ENCODE measurements around the gene PFKFB4.
A peak's percentile ranks its signal among the peaks of the same experiment; 100 is the strongest.

Gene PFKFB4

GRCh38 chr3:48556796-48557626, at the start of gene PFKFB4:
PFKFB4 (minus strand) TSS chr3:48556803; CDS start chr3:48556777, 26 bp downstream.
- in situ Hi-C loops (cut with HindIII; ENCODE audit: low pct_ligation_motif_present, low sequenced_read_pairs) = no loop called here
- no peaks in the 10 kb centered on the region for H3K36me3 ChIP-seq (replicated peaks)
- peak within 1 kb of the TSS; percentile 65 for H3K4me3 ChIP-seq (ENCODE audit: low read depth, low read length)
- TF ChIP-seq, protein P1, sequence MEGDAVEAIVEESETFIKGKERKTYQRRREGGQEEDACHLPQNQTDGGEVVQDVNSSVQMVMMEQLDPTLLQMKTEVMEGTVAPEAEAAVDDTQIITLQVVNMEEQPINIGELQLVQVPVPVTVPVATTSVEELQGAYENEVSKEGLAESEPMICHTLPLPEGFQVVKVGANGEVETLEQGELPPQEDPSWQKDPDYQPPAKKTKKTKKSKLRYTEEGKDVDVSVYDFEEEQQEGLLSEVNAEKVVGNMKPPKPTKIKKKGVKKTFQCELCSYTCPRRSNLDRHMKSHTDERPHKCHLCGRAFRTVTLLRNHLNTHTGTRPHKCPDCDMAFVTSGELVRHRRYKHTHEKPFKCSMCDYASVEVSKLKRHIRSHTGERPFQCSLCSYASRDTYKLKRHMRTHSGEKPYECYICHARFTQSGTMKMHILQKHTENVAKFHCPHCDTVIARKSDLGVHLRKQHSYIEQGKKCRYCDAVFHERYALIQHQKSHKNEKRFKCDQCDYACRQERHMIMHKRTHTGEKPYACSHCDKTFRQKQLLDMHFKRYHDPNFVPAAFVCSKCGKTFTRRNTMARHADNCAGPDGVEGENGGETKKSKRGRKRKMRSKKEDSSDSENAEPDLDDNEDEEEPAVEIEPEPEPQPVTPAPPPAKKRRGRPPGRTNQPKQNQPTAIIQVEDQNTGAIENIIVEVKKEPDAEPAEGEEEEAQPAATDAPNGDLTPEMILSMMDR (IDR thresholded peaks at IDR 0.05; ENCODE audit: low read depth, low read length, missing control alignments) = no peak
- H3K27me3 ChIP-seq (replicated peaks) = no peaks in the 10 kb centered on the region
- H3K27ac ChIP-seq = no peak within 1 kb of the TSS
- peak; percentile 99 for DNase-seq

- Histone ChIP-seq H3K4me3 (ENCODE audit: low read depth, low read length) (no peak overlapping the region), H3K27me3 (replicated peaks) (no peaks in the 10 kb centered on the region), H3K36me3 (replicated peaks) (peaks cover 74% of the 10 kb centered on the region), H3K27ac (no peak overlapping the region)
- in situ Hi-C loops (cut with HindIII; ENCODE audit: low pct_ligation_motif_present, low sequenced_read_pairs) = no loop called here
- no peak for DNase-seq
- TF ChIP-seq, protein P1 (IDR thresholded peaks at IDR 0.05; ENCODE audit: low read depth, low read length, missing control alignments) = no peak
These were observed 45.0 kb upstream of the PFKFB4 start for GRCh38 chr3:48601622-48601994.

GRCh38 chr3:48600711-48601621, 44.4 kb upstream of the PFKFB4 start:
- in situ Hi-C loops (cut with HindIII; ENCODE audit: low pct_ligation_motif_present, low sequenced_read_pairs) = no loop called here
- H3K36me3 ChIP-seq (replicated peaks) = peaks cover 72% of the 10 kb centered on the region
- no peak for DNase-seq
- no peak overlapping the region for H3K27ac ChIP-seq
- no peak overlapping the region for H3K4me3 ChIP-seq (ENCODE audit: low read depth, low read length)
- H3K27me3 ChIP-seq (replicated peaks) = no peaks in the 10 kb centered on the region
- TF ChIP-seq, protein P1 (IDR thresholded peaks at IDR 0.05; ENCODE audit: low read depth, low read length, missing control alignments) = no peak

DNA sequence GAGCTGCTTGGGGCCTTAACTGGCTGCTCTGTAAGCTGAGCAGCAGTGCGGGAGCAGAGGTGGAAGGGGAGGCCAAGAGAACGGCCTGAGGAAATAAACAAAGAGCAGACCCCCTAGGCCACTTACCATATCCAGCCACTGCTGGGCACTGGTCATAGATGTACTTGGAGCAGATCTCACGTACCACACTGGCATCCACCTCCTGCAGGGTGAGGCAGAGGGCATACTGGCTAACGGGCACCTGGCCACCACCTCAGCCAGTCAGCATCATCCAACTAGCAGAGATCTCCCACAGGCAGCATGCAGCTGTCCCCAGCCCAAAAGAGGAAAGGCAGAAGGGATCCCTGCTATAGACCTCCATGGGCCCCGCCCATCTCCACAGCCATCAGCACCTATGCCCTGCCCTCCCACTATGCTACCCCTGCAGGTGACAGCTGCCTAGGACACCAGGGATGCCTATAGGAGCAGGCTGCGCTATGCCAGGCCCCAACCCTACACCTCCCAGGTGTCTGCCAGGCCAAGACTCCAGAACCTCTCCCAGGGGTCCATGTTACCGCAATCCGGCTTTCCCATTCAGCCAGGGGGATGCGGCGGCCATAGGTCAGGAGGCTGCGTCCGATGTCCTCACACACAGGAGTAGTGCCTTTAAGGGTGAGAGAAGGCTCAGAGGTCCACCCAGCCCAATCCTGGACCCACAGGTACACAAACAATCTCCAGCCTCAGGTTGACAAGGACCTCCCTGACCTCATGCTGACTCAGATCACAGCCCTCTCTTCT, 43.1 kb upstream of the PFKFB4 start:
- no peak for DNase-seq
- Histone ChIP-seq H3K27ac (no peak overlapping the region), H3K27me3 (replicated peaks) (no peaks in the 10 kb centered on the region), H3K4me3 (ENCODE audit: low read depth, low read length) (no peak overlapping the region), H3K36me3 (replicated peaks) (peaks cover 59% of the 10 kb centered on the region)
- TF ChIP-seq, protein P1 (IDR thresholded peaks at IDR 0.05; ENCODE audit: low read depth, low read length, missing control alignments) = no peak
- in situ Hi-C loops (cut with HindIII; ENCODE audit: low pct_ligation_motif_present, low sequenced_read_pairs) = no loop called here

- TF ChIP-seq, protein P1 (IDR thresholded peaks at IDR 0.05; ENCODE audit: low read depth, low read length, missing control alignments) = no peak
- Histone ChIP-seq H3K4me3 (ENCODE audit: low read depth, low read length) (no peak overlapping the region), H3K27ac (peak overlapping the region; percentile 69)
These were observed 42.5 kb upstream of the PFKFB4 start for GRCh38 chr3:48599077-48599501.

More at GRCh38 chr3:48599077-48599501, 42.5 kb upstream of the PFKFB4 start:
- Histone ChIP-seq H3K27me3 (replicated peaks) (no peaks in the 10 kb centered on the region), H3K36me3 (replicated peaks) (peaks cover 53% of the 10 kb centered on the region)
- DNase-seq = no peak
- in situ Hi-C loops (cut with HindIII; ENCODE audit: low pct_ligation_motif_present, low sequenced_read_pairs) = no loop called here

All from brain microvascular endothelial cell (primary cell).